ENCODE results near the gene TULP4.
"Not testable (repeated sequence)": the region's sequence is repeated elsewhere in the genome, so short reads cannot be mapped to it uniquely, and the experiment has no call there.

The TULP4 gene

GRCh38 chr6:158475344-158476302, 163.4 kb downstream of the TULP4 start:
- no peak for DNase-seq

GRCh38 chr6:158476389-158476788, 164.1 kb downstream of the TULP4 start:
- no peak for DNase-seq

- not testable (repeated sequence) for DNase-seq
These were observed 165.5 kb downstream of the TULP4 start for GRCh38 chr6:158477722-158478121.

DNA sequence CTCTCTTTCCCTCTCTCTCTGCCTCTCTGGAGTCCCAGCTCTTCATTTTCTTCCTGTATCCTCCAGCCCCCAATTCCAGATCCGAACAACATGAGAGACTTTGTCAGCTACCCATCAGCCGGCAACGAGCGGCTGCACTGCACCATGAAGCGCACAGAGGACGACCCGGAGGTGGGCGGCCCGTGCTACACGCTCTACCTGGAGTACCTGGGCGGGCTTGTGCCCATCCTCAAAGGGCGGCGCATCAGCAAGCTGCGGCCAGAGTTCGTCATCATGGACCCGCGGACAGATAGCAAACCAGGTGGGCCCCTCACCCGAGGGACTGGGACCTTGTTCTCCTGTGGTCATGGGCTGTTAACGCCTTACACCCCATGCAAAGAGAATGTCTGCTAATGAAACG, 168.7 kb downstream of the TULP4 start:
- no peak for DNase-seq

- no peak for DNase-seq
These were observed 169.6 kb downstream of the TULP4 start for GRCh38 chr6:158481690-158482473.

DNA sequence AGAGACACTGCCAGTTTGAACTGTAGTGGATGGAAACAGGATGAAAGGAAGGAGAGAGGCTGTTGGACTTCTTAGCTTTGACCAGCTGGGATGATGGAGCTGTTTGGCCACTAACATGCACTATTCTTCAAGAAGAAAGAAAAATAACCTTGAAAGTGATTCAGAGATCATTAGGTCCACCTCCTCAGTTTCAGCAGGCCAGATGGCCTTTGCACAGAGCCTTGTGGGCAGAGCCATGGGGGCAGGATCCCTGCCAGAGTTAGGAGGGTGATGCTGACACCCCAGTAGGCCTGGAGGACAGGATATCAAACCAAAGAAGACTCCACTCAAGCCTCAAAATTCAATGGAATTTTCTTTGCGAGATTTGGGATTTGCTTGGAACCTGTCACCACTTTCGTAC, 173.2 kb downstream of the TULP4 start:
- no peak for DNase-seq

- DNase-seq: no peak
These were observed 175.2 kb downstream of the TULP4 start for GRCh38 chr6:158487495-158487894.

- DNase-seq: no peak
These were observed 175.8 kb downstream of the TULP4 start for GRCh38 chr6:158488065-158488464.

GRCh38 chr6:158489441-158489840, 177.2 kb downstream of the TULP4 start:
- DNase-seq: no peak

DNA sequence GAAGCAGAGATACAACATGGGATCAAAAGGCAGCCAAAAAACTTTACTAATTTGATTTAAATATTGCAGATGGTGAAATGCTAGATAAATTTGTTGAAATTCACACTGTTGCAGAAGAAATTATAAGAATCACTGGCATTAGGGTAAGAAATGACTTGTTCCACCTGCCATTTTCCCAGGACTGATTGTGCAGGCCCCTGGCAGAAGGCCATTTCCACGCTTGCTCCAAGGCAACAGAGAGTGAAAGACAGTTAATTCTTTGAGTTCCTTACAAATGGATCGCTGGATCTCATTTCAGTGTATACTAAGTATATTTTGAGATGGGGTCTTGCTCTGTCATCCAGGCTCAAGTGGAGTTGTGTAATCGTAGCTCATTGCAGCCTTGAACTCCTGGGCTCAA, 180.6 kb downstream of the TULP4 start:
- no peak for DNase-seq

GRCh38 chr6:158496700-158497099, 184.4 kb downstream of the TULP4 start:
- no peak for DNase-seq

- DNase-seq: no peak
These were observed 185.4 kb downstream of the TULP4 start for GRCh38 chr6:158497620-158498019.

- DNase-seq: no peak
These were observed 186.1 kb downstream of the TULP4 start for GRCh38 chr6:158498362-158498761.

DNA sequence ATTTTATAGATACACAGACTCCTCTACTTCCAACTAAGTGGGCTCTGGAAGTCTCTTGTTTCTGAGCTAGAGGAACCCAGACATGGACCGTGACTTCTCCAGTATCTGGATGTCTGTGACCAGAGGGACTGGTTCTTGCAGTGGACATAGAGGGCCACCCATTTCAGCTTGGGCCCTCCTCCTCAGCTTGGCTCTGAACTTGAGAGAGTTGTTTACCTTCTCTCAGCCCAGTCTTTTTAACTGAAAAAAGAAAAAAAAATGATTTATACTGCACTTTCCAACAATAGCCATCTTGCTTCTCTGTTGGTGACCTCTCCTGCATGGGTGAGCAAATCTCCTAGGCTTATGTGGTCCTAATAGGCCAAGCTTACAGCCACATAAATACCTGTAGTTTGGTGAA, 187.3 kb downstream of the TULP4 start:
- no peak for DNase-seq

- DNase-seq: no peak
These were observed 187.9 kb downstream of the TULP4 start for GRCh38 chr6:158500016-158500735.

GRCh38 chr6:158501360-158502262, 189.3 kb downstream of the TULP4 start:
- DNase-seq: no peak

DNA sequence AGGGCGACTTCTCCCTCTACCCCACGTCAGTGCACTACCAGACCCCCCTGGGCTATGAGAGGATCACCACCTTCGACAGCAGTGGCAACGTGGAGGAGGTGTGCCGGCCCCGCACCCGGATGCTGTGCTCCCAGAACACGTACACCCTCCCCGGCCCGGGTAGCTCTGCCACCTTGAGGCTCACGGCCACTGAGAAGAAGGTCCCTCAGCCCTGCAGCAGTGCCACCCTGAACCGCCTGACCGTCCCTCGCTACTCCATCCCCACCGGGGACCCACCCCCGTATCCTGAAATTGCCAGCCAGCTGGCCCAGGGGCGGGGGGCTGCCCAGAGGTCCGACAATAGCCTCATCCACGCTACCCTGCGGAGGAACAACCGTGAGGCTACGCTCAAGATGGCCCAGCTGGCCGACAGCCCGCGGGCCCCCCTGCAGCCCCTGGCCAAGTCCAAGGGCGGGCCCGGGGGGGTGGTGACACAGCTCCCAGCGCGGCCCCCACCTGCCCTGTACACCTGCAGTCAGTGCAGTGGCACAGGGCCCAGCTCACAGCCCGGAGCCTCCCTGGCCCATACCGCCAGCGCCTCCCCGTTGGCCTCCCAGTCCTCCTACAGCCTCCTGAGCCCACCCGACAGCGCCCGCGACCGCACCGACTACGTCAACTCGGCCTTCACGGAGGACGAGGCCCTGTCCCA, 190.1 kb downstream of the TULP4 start:
- no peak for DNase-seq

- no peak for DNase-seq
These were observed 191.0 kb downstream of the TULP4 start for GRCh38 chr6:158503222-158503621.

DNA sequence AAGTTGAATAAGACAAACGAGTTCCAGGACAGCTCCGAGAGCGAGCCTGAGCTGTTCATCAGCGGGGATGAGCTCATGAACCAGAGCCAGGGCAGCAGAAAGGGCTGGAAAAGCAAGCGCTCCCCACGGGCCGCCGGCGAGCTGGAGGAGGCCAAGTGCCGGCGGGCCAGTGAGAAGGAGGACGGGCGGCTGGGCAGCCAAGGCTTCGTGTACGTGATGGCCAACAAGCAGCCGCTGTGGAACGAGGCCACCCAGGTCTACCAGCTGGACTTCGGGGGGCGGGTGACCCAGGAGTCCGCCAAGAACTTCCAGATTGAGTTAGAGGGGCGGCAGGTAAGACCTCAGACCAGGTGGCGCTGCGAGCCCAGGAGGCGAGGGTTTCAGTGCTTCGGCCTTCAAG, 191.6 kb downstream of the TULP4 start:
- DNase-seq: no peak

GRCh38 chr6:158505194-158505593, 192.9 kb downstream of the TULP4 start:
- DNase-seq: no peak

DNA sequence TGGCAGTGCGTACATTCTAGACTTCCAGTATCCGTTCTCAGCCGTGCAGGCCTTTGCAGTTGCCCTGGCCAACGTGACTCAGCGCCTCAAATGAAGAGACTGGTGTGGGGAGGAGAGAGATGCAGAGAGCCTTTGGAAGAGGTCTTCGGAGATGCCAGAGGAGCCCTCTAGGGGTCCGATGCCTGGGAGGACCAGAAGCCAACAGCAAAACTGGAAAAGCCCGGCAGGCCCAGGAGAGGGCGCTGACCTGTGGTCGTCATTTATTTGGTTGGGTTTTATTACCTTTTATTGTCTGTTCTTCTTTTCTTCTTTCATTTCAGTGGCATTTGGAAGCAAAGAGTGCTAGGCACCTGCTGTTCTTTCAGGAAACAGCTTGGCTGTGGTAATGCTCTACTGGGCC, 194.3 kb downstream of the TULP4 start:
- DNase-seq: no peak

DNA sequence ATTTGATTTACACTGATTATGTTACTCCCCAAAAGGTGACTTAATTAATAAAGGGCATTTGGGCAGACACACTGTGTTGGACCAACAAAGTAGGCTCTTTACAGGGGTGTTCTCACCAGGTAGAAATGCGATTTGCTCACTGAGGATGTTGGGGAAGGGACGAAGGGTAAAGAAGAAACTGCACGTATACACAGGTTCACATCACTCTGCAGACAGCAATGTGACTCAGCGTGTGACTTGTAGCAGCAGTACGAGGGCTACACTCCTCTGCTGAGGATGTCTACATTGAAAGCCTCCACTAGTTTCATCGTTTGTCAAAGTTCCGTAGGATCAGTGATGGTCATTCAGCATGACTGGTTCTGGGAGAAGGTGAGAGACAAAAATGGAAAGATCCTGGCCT, 194.9 kb downstream of the TULP4 start:
- DNase-seq: no peak
